Right lobe of liver (tissue), 6 donors: ENCODE measurements around the gene NLRP1. TPM values are rescaled to one million over a fixed set of nuclear protein-coding genes. Genes with fewer than 3 reads are reported as not detected.

Experiments
- ATAC-seq, 4 donors: fragments of 200-7000 bp; cut with Tn5 transposase; one replicate each; pipeline ENCODE4 v1.9.1; 2020; ENCODE audit warnings: mild to moderate bottlenecking in 4 of 4, moderate library complexity in 4 of 4
- DNase-seq, 3 donors: peaks; one replicate each; pipeline ENCODE4 v3.0.0-alpha.2; 2020
- H3K27ac ChIP-seq, 3 donors: fragments of 200-600 bp; one replicate each; pipeline ENCODE4 v1.8.0; 2022
- H3K27me3 ChIP-seq, 2 donors: fragments of 200-600 bp; one replicate each; pipeline ENCODE4 v1.8.0; 2022
- H3K36me3 ChIP-seq, 4 donors: fragments of 200-600 bp; sonication (generic) in 1 of 4; one replicate each; pipeline versions ENCODE4 v1.5.1 to v1.8.0; 2017 to 2022; ENCODE audit warnings: control low read depth in 1 of 4
- H3K4me1 ChIP-seq, 4 donors: fragments of 200-600 bp; sonication (generic) in 1 of 4; one replicate each; pipeline versions ENCODE4 v1.5.1 to v1.8.0; 2017 to 2022; ENCODE audit warnings: control low read depth in 1 of 4
- H3K4me3 ChIP-seq, 3 donors: fragments of 200-600 bp; one replicate each; pipeline ENCODE4 v1.8.0; 2022
- H3K9me3 ChIP-seq, 4 donors: fragments of 200-600 bp; sonication (generic) in 1 of 4; one replicate each; pipeline versions ENCODE4 v1.5.1 to v1.8.0; 2017 to 2022; ENCODE audit warnings: control low read depth in 1 of 4
- POLR2A ChIP-seq: fragments of 450-650 bp; IDR thresholded peaks from one replicate; pipeline ENCODE4 v1.6.1; 2017; ENCODE audit warnings: antibody characterized with exemption, mild to moderate bottlenecking
- WGBS: methylation state at CpG from one replicate; pipeline ENCODE4 v1.1.6; 2018; ENCODE audit warnings: low coverage, low lambda C conversion rate; ENCODE audit not compliant: insufficient coverage; ENCODE audit errors: missing lambda C conversion rate; 5-methylcytosine and 5-hydroxymethylcytosine counted together
- intact Hi-C, 2 donors: fragments of 100-400 bp; cut with DNase I; formaldehyde crosslinking; loops; one replicate each; pipeline versions ENCODE4 v1.11.2 to v1.14.1; 2022
- total RNA-seq, 6 experiments: library from RNA; depleted of rRNA in 2 of 6; stranded (reverse); fragments of >200 nt in 2 of 6; fragmentation: NEBNext Ultra II Directional in 3 of 6; extraction: Animal tissue kit (Norgen Biotek cat#: 25700) in 3 of 6; gene quantifications; one replicate each; pipeline versions ENCODE4 v1.1.0 to v1.2.4, GENCODE V29; 2016 to 2023
- TF ChIP-seq, protein P1 (sequence below), 4 donors: fragments of 200-600 bp in 3 of 4; fragments of 450-650 bp in 1 of 4; IDR thresholded peaks; one replicate each; pipeline versions ENCODE4 v1.5.1 to v1.8.0; 2016 to 2022; ENCODE audit warnings: antibody characterized with exemption in 4 of 4, mild to moderate bottlenecking in 2 of 4
- donor health status: DM: no; HTN: yes; CAD: no.
- donor health status: DM: no; HTN: no; CAD: no.
- donor health status: DM: no; HTN: no; CAD: no.
- donor health status: DM: no; HTN: yes; CAD: no.
- donor health status: DM: no; HTN: yes; CAD: no.

The NLRP1 gene
- total RNA-seq, 6 experiments from 2014 or later = 2.5 to 4.7 (median 3.3) TPM

DNA sequence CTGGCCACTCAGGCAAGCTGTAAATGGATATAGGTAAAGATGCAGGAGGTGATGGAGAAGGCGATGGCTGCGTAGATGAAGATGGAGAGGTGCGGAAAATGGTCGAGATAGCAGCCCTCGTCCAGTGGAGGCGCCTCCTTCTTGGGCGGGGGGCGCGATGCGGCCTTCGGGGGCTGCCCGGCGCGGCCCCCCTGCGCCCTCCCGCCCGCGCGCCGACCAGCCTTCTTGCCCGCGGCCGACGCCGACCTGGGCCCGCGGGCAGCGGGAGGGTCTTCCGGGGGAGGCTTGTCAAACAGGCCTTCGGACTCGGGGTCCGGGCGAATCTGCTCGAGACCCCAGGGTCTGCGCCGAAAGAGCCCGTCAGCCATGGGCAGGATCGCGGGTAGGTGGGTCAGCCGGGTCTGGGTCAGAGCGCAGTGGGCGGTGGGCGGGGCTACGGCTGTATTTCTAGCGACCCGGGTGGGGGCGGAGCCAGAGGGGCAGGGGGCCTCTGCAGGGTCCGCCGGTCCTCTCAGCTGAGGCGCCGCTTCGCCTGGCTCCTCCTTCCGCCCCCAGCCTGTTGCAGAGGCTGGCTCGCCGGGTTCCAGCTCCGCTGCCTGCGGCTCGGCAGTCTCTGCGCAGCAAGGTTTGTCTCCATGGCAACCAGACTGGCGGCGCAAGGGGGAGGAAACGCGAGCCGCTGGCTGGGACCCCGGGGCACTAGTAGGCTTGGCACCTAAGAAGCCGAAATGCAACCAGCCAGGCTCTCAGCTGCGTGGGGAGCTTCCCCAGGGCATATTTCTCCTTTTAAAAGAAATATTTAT, 83.5 kb downstream of the NLRP1 start:
- peaks cover 0 to 5% (median 0%) of the 10 kb centered on the region in 4 donors for H3K4me1 ChIP-seq
- WGBS = 0% methylated on average over 3 of the region's 67 CpGs
- no peaks in the 10 kb centered on the region for H3K36me3 ChIP-seq
- ATAC-seq = peak; percentile 70 to 85 (median 74)
- peak; percentile 54 to 66 (median 66) for DNase-seq
- peak overlapping the region; percentile 21 to 39 (median 25) for H3K4me3 ChIP-seq
- H3K9me3 ChIP-seq = no peaks in the 10 kb centered on the region
- intact Hi-C loops = no loop called here
- TF ChIP-seq, protein P1, sequence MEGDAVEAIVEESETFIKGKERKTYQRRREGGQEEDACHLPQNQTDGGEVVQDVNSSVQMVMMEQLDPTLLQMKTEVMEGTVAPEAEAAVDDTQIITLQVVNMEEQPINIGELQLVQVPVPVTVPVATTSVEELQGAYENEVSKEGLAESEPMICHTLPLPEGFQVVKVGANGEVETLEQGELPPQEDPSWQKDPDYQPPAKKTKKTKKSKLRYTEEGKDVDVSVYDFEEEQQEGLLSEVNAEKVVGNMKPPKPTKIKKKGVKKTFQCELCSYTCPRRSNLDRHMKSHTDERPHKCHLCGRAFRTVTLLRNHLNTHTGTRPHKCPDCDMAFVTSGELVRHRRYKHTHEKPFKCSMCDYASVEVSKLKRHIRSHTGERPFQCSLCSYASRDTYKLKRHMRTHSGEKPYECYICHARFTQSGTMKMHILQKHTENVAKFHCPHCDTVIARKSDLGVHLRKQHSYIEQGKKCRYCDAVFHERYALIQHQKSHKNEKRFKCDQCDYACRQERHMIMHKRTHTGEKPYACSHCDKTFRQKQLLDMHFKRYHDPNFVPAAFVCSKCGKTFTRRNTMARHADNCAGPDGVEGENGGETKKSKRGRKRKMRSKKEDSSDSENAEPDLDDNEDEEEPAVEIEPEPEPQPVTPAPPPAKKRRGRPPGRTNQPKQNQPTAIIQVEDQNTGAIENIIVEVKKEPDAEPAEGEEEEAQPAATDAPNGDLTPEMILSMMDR (IDR thresholded peaks at IDR 0.05) = no peak
- no peak for TF ChIP-seq POLR2A
- H3K27me3 ChIP-seq = no peaks in the 10 kb centered on the region
- no peak overlapping the region for H3K27ac ChIP-seq

DNA sequence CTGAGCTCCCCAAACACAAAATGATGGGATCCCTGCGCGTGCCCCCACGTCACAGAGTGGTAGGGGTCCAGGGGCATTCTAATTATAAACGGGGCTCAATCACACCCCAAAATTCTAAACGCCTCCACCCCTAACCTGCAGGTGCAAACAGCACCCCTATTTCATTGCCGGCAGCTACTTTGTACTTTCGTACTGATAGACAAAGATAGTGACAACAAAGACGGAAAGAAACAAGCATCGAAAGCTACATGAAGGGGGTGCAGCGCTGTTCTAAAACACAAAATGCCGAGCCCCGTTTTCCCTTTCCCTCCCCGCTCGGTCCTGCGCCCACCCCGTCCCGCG, 84.1 kb downstream of the NLRP1 start:
- DNase-seq (no peak), ATAC-seq (no peak)
- Histone ChIP-seq H3K4me3 (peak overlapping the region in 2 of 3 donors; percentile 21 to 39), H3K9me3 (no peaks in the 10 kb centered on the region), H3K4me1 (peaks cover 0 to 5% (median 0%) of the 10 kb centered on the region in 4 donors), H3K36me3 (no peaks in the 10 kb centered on the region), H3K27me3 (no peaks in the 10 kb centered on the region), H3K27ac (no peak overlapping the region)
- 4% methylated on average over 12 of the region's 18 CpGs for WGBS
- intact Hi-C loops = no loop called here
- TF ChIP-seq POLR2A = no peak

DNA sequence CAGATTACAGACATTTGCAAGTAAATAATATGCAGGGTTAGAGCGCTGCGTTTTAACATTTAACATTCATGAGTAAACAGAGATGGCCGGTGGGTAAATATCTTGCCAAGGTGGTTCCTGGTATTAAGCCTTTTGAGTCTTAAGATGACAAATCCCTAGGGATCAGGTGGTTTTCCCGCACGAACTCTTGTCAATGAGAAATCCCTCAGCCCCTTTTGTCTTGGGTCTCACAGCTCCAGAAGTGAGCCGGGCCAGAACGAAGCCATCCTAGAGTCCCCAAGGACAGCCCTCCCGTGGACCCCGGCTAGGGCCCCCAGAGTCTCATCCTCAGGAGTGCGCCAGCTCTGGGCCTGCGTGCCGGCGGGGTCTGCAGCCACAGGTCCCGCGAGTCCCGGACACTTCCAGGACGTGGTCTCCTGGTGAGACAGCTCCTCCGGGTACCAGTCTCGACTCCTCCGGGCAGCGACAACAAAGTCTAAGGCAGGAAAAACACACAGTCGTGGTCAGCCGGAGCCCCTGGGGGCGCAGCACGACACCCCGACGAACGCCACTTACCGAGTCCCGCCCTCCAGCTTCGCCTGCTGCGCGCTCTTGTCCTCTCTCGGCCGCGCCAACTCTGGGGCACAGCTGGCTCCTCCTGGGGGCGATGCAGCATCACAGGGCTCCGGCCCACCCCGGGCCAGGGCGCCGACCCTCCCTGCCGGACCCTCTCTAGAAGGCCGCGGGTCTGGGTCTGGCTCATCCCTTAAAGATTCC, 84.7 kb downstream of the NLRP1 start:
- intact Hi-C loops = no loop called here
- Histone ChIP-seq H3K36me3 (no peaks in the 10 kb centered on the region), H3K4me1 (peaks cover 0 to 5% (median 0%) of the 10 kb centered on the region in 4 donors), H3K27me3 (no peaks in the 10 kb centered on the region), H3K27ac (no peak overlapping the region), H3K9me3 (no peaks in the 10 kb centered on the region), H3K4me3 (no peak overlapping the region)
- ATAC-seq (no peak), DNase-seq (no peak)
- no peak for TF ChIP-seq POLR2A
- TF ChIP-seq, protein P1 (IDR thresholded peaks at IDR 0.05) = no peak
- 36% methylated on average over 11 of the region's 44 CpGs for WGBS

DNA sequence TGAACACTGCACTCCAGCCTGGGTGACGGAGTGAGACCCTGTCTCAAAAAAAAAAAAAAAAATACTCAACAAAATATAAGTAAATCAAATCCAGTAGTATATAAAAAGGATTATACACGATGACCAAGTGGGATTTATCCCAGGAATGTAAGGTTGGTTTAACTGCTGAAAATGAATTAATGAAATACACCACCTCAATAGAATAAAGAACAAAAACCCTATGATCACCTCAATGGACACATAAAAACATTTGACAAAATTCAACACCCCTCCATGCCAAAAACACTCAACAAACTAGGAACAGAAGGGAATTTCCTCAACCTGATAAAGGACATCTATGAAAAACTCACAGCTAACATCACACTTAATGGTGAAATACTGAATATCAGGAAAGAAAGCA, 91.3 kb downstream of the NLRP1 start:
- no peaks in the 10 kb centered on the region for H3K27me3 ChIP-seq
- no peak overlapping the region for H3K27ac ChIP-seq
- H3K4me1 ChIP-seq = peaks cover 0 to 5% (median 0%) of the 10 kb centered on the region in 4 donors
- no peak overlapping the region for H3K4me3 ChIP-seq
- no peaks in the 10 kb centered on the region for H3K9me3 ChIP-seq
- intact Hi-C loops = no loop called here
- peaks cover 0 to 23% (median 12%) of the 10 kb centered on the region in 4 donors for H3K36me3 ChIP-seq
- ATAC-seq (no peak), DNase-seq (no peak)
- WGBS = 95% methylated on average over 2 of the region's 2 CpGs
- TF ChIP-seq, protein P1 (IDR thresholded peaks at IDR 0.05) = no peak
- no peak for TF ChIP-seq POLR2A

DNA sequence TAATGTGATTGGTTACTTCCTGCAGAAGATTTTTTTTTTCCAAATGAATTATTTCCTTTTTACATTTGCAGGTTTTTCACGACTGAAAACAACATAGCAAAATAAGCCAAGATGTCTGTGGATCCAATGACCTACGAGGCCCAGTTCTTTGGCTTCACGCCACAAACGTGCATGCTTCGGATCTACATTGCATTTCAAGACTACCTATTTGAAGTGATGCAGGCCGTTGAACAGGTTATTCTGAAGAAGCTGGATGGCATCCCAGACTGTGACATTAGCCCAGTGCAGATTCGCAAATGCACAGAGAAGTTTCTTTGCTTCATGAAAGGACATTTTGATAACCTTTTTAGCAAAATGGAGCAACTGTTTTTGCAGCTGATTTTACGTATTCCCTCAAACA, 95.6 kb downstream of the NLRP1 start:
- Histone ChIP-seq H3K4me1 (peaks cover 0 to 27% (median 9%) of the 10 kb centered on the region in 4 donors), H3K27ac (no peak overlapping the region), H3K36me3 (peaks cover 0 to 23% (median 14%) of the 10 kb centered on the region in 4 donors), H3K27me3 (no peaks in the 10 kb centered on the region), H3K4me3 (no peak overlapping the region), H3K9me3 (no peaks in the 10 kb centered on the region)
- no peak for DNase-seq
- WGBS = 88% methylated on average over 7 of the region's 8 CpGs
- TF ChIP-seq POLR2A = no peak
- TF ChIP-seq, protein P1 (IDR thresholded peaks at IDR 0.05) = no peak
- intact Hi-C loops = no loop called here
- no peak for ATAC-seq
